GM12801 (cell line): ENCODE results near the gene TRIP12.

Source experiments
- CTCF ChIP-seq: IDR thresholded peaks from one replicate; pipeline ENCODE4 v1.5.1; 2011; ENCODE audit warnings: control low read depth; ENCODE audit not compliant: insufficient read length; ENCODE audit errors: extremely low read depth

Gene TRIP12

GRCh38 chr2:229714080-229714735 lies 207.6 kb downstream of the TRIP12 start, which contains the start of gene DNER:
Gene DNER, minus strand, starts transcription at chr2:229714555. Its CDS starts 132 bp downstream, at chr2:229714423.
- no peak for TF ChIP-seq CTCF
